ENCODE measurements around the gene C19orf73. TPM values are rescaled to one million over a fixed set of nuclear protein-coding genes. Genes with fewer than 3 reads are reported as not detected.
A peak's percentile ranks its signal among the peaks of the same experiment; 100 is the strongest.

C19orf73 gene
- total and polyA plus RNA-seq, 9 of the 15 experiments (the other 6 are each of a cell fraction or from before 2014, with no cell fraction given), result 0.08 to 7.4 (median 1.4) TPM

DNA sequence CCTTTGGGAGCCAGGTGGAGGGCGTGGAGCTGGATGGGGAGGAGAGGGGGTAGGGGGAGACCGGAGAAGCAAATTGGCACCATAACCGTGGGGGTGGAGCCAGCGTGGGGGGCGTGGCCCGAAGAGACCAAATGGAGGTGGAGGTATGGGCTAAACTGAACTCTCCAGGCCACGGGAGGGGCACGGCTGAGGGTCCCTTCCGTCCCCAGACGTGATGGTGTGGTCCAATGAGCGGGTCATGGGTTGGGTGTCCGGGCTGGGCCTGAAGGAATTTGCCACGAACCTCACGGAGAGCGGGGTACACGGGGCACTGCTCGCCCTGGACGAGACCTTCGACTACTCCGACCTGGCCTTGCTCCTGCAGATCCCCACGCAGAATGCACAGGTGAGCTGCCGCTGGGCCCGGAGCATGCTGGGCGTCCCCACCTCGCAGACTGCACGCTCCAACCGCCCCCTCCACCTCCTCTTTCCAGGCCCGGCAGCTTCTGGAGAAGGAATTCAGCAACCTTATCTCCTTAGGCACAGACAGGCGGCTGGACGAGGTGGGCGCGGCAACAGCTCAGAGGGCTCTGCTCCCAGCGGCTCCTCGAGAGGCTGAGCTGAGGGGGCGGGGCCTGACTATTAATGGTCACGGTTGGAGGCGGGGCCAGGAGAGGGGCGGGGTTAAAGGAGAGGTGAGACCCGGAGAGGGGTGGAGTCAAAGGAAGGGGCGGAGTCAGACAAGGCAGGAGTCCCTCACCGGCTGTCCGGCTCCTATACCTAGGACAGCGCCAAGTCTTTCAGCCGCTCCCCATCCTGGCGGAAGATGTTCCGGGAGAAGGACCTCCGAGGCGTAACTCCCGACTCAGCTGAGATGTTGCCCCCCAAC lies 30.1 kb upstream of the C19orf73 start (continued):
- TF ChIP-seq, protein P1, sequence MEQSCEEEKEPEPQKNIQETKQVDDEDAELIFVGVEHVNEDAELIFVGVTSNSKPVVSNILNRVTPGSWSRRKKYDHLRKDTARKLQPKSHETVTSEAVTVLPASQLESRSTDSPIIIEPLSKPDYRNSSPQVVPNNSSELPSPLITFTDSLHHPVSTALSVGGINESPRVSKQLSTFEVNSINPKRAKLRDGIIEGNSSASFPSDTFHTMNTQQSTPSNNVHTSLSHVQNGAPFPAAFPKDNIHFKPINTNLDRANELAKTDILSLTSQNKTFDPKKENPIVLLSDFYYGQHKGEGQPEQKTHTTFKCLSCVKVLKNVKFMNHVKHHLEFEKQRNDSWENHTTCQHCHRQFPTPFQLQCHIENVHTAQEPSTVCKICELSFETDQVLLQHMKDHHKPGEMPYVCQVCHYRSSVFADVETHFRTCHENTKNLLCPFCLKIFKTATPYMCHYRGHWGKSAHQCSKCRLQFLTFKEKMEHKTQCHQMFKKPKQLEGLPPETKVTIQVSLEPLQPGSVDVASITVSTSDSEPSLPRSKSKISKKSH (CRISPR knock-in tag; IDR thresholded peaks at IDR 0.05), result no peak
- peak; percentile 70 for TF ChIP-seq TAL1 (IDR thresholded peaks at IDR 0.05)
- TF ChIP-seq, protein P2, sequence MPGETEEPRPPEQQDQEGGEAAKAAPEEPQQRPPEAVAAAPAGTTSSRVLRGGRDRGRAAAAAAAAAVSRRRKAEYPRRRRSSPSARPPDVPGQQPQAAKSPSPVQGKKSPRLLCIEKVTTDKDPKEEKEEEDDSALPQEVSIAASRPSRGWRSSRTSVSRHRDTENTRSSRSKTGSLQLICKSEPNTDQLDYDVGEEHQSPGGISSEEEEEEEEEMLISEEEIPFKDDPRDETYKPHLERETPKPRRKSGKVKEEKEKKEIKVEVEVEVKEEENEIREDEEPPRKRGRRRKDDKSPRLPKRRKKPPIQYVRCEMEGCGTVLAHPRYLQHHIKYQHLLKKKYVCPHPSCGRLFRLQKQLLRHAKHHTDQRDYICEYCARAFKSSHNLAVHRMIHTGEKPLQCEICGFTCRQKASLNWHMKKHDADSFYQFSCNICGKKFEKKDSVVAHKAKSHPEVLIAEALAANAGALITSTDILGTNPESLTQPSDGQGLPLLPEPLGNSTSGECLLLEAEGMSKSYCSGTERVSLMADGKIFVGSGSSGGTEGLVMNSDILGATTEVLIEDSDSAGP (CRISPR knock-in tag; IDR thresholded peaks at IDR 0.05), result no peak
- no peak for TF ChIP-seq ZNF76 (CRISPR knock-in tag; IDR thresholded peaks at IDR 0.05; ENCODE audit: borderline replicate concordance)
- TF ChIP-seq, protein P3, sequence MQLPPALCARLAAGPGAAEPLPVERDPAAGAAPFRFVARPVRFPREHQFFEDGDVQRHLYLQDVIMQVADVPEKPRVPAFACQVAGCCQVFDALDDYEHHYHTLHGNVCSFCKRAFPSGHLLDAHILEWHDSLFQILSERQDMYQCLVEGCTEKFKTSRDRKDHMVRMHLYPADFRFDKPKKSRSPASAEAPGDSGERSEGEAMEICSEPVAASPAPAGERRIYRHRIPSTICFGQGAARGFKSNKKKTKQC (CRISPR knock-in tag; IDR thresholded peaks at IDR 0.05), result 0 out of 2 replicates have a peak, but pooled peaks have one; percentile 56
- no peak for TF ChIP-seq ZKSCAN8 (CRISPR knock-in tag; IDR thresholded peaks at IDR 0.05)
- no peak for TF ChIP-seq ARID2 (IDR thresholded peaks at IDR 0.05)
- TF ChIP-seq SMARCA4 (IDR thresholded peaks at IDR 0.05), result peak; percentile 56
- no peak for TF ChIP-seq MECOM (CRISPR knock-in tag; IDR thresholded peaks at IDR 0.05)
- TF ChIP-seq SIN3B (IDR thresholded peaks at IDR 0.05; ENCODE audit: low read depth), result no peak

Measured in K562 (cell line).